GM12864 (cell line): ENCODE measurements around the gene ABCA7.
"Not testable (repeated sequence)": the region's sequence is repeated elsewhere in the genome, so short reads cannot be mapped to it uniquely, and the experiment has no call there.

Experiments
- DNase-seq: peaks from one replicate; pipeline ENCODE4 v3.0.0-alpha.2; 2011; ENCODE audit warnings: low read depth
- H3K4me3 ChIP-seq: 2 replicates; pipeline ENCODE4 v1.5.1; 2011; ENCODE audit warnings: mild to moderate bottlenecking, low read depth, low read length, control low read depth
- TF ChIP-seq, protein P1 (sequence below): IDR thresholded peaks from 2 replicates; pipeline ENCODE4 v1.5.1; 2011; ENCODE audit warnings: low read depth, mild to moderate bottlenecking, moderate library complexity, low read length, control low read depth, inconsistent platforms; ENCODE audit errors: missing control alignments

ABCA7 gene

DNA sequence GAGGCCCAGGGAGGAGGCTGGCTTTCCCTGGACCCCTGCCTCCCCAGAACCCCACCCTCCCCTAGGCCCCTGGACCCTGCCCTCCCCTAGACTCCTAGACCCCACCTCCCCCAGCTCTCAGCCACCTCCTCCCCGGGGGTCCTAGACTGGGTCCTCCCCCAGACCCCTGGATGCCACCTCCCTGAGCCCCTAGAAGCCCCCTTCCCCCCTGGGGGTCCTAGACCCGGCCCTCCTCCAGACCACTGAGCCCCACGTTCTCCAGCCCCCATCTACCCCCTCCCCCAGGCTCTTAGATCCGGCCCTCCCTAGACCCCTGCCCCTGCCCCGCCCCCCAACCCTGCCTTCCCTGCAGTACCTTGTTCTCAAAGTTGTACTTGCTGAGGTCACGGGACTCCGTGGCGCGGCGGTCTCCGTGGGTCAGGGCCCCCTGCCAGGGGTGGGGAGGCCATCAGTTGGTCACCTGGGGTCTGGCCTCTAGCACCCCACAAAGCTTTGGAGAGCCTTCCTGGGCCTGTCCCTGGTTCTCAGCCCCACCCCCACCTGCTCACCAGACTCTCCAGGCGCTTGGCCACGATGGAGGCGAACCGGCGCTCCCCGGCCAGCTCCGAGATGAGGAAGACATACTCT is 71.8 kb downstream of the ABCA7 start:
- no peak overlapping the region for H3K4me3 ChIP-seq

DNA sequence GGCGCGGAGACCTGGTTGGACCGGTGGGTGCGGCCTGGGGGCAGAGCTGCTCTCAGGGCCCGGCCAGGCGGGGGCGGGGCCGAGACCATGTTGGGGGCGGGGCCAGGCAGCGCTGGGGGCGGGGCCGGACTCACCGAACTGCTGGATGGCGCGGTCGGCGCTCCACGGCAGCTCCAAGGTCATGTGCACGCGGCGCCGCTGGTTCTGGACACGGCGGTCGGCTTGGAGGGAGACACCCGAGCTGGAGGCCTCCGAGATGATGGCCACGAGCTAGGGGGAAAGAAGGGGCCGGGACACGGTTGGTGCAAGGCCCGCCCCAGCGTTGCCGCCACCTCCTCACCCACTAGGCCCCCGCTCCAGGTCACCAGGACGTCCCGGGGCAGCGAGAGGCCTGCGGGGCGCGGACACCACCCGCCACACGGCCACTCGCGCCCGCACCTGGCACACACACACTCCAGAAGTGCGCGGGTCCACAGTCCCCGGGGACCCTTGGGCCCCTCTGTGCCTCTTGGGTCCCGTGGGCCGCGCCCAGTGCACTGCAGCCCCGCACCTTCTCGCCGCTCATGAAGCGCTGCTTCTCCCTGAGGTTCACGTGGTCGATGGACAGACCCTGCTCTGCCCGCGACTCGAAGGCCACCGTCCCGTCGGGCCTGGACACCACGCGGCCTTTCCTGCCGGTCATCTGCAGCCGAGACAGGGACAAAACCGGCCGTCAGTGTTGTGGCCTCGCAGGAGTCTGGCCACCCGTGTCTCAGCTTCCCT is 72.5 kb downstream of the ABCA7 start:
- TF ChIP-seq, protein P1, sequence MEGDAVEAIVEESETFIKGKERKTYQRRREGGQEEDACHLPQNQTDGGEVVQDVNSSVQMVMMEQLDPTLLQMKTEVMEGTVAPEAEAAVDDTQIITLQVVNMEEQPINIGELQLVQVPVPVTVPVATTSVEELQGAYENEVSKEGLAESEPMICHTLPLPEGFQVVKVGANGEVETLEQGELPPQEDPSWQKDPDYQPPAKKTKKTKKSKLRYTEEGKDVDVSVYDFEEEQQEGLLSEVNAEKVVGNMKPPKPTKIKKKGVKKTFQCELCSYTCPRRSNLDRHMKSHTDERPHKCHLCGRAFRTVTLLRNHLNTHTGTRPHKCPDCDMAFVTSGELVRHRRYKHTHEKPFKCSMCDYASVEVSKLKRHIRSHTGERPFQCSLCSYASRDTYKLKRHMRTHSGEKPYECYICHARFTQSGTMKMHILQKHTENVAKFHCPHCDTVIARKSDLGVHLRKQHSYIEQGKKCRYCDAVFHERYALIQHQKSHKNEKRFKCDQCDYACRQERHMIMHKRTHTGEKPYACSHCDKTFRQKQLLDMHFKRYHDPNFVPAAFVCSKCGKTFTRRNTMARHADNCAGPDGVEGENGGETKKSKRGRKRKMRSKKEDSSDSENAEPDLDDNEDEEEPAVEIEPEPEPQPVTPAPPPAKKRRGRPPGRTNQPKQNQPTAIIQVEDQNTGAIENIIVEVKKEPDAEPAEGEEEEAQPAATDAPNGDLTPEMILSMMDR = no peak
- H3K4me3 ChIP-seq = no peak overlapping the region
- DNase-seq = no peak

More for the DNA sequence above, 71.8 kb downstream of the ABCA7 start:
- DNase-seq = no peak
- TF ChIP-seq, protein P1 = no peak

DNA sequence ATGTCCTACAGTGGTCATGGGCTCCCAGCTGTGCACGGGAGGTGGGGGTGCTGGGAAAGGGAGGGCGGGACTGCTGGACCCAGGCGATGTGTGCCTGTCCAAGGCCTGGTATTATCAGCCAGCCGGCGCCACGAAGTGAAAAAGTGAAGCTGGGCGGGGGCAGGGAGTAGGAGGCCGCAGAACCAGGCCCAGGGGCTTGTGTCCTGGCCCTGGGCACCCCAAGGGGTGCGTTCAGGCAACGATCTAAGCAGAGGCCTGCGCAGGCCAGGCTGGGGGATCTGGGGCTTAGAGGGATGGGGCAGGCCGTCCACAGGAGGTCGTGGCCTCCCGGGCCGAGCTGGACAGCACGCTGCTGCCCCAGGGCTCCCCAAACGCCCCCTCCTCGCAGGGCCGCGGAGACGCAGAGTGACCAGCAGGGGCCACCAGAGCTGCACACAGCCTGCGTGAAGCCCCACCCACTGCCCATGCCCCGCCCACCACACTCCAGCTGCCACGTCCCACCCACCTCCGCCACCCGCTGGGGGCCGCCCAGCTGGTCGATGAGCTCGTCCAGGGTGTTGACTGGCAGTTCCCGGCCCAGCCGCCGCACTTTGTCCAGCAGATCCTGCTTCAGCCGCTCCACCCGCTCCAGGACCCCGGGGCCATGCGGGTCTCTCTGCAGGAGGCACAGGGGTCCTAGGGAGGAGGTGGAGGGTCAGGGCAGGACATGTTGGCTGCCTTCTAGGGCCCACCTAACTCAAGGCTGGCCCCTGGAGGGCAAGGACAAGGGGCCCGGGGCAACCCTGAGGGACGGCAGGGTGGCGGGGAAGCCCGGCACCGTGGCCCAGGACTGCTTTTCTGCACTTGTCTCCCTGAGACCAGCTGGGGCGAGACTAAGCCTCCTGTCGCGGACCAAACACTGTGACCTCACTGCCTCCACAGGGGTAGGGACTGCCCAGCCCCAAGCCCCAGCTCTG is 73.4 kb downstream of the ABCA7 start:
- peak; percentile 56 for DNase-seq
- TF ChIP-seq, protein P1 = peak; percentile 84
- H3K4me3 ChIP-seq = no peak overlapping the region

DNA sequence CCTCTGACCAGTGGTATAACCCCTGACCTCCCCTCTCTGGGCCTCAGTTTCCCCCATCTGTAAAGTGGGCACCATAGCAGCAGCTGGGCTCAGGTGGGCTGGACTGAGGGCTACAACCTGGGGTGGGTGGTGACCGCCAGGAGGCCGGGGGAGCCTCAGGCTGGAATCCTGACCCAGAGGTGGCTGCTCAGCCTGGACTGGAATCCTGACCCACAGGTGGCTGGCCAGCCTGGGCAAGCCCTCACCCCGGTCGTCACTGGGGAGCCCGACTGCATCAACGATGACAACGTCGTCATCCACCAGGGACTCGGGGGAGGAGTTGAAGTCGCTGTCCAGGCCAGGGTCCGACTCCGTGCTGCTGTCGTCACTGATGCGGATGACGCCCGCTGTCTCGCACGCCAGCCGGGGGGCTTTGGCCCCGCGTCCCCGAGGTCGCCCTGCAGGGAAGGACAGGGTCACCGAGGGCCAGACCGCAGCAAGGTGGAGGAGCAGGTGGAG is 74.1 kb downstream of the ABCA7 start:
- no peak for DNase-seq
- TF ChIP-seq, protein P1 = no peak
- H3K4me3 ChIP-seq = no peak overlapping the region

DNA sequence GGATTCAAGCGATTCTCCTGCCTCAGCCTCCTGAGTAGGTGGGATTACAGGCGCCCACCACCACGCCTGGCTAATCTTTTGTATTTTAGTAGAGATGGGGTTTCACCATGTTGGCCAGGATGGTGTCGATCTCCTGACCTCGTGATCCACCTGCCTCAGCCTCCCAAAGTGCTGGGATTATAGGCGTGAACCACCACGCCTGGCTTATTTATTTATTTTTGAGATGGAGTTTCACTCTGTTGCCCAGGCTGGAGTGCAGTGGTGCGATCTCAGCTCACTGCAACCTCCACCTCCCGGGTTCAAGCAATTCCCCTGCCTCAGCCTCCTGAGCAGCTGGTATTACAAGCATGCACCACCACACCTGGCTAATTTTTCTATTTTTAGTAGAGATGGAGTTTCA is 74.8 kb downstream of the ABCA7 start:
- not testable (repeated sequence) for H3K4me3 ChIP-seq, DNase-seq
